Skeletal muscle satellite cell (primary cell): Measurements from ENCODE around the gene TMEM72.
A peak's percentile ranks its signal among the peaks of the same experiment; 100 is the strongest.

Experiments
- H3K27me3 ChIP-seq: 2 replicates; pipeline ENCODE4 v1.7.0; 2013; ENCODE audit warnings: low read length; ENCODE audit not compliant: control insufficient read depth, insufficient read depth
- H3K36me3 ChIP-seq: 2 replicates; pipeline ENCODE4 v1.7.0; 2013; ENCODE audit warnings: mild to moderate bottlenecking, control low read depth, low read length; ENCODE audit not compliant: insufficient read depth
- H3K4me1 ChIP-seq: 2 replicates; pipeline ENCODE4 v1.7.0; 2013; ENCODE audit warnings: low read length; ENCODE audit not compliant: control insufficient read depth, insufficient read depth
- H3K4me2 ChIP-seq: 2 replicates; pipeline ENCODE4 v1.7.0; 2013; ENCODE audit warnings: mild to moderate bottlenecking, low read length
- H3K4me3 ChIP-seq: 2 replicates; pipeline ENCODE4 v1.7.0; 2013; ENCODE audit warnings: low read length
- H3K9ac ChIP-seq: 2 replicates; pipeline ENCODE4 v1.7.0; 2013; ENCODE audit warnings: mild to moderate bottlenecking, low read depth, low read length, moderate library complexity
- H3K9me3 ChIP-seq: replicated peaks from 2 replicates; pipeline ENCODE4 v1.7.0; 2013; ENCODE audit warnings: mild to moderate bottlenecking, control low read depth, low read length

Gene TMEM72

GRCh38 chr10:44981172-44982113 lies 70.3 kb downstream of the TMEM72 start:
- H3K9me3 ChIP-seq, result no peaks in the 10 kb centered on the region
- no peaks in the 10 kb centered on the region for H3K27me3 ChIP-seq
- peaks cover 58% of the 10 kb centered on the region for H3K4me1 ChIP-seq
- H3K36me3 ChIP-seq, result no peaks in the 10 kb centered on the region
- peak overlapping the region; percentile 54 for H3K4me3 ChIP-seq
- peak overlapping the region; percentile 73 for H3K9ac ChIP-seq
- peak overlapping the region; percentile 64 for H3K4me2 ChIP-seq

DNA sequence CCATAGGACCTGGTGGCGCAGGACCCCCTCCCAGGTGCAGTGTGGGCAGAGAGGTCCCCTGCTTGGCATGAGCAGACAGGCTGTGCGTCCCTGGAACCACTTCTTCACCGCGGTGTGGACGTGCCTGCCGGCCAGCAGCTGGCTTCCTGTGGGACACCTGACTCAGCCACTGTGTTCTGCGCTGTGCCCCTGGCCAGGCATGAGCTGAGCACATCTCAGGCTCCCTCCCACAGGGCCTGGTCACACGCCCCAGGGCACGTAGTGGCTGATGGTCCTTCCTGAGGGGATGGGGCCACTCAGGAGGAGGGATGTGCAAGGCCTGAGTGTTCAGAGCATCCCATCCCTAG lies 71.0 kb downstream of the TMEM72 start:
- Histone ChIP-seq H3K9ac (peak overlapping the region; percentile 73), H3K4me1 (peaks cover 56% of the 10 kb centered on the region), H3K36me3 (no peaks in the 10 kb centered on the region)

GRCh38 chr10:44982496-44982895 lies 71.4 kb downstream of the TMEM72 start:
- Histone ChIP-seq H3K4me3 (peak overlapping the region; percentile 54), H3K4me2 (peak overlapping the region; percentile 64), H3K4me1 (peaks cover 52% of the 10 kb centered on the region), H3K27me3 (no peaks in the 10 kb centered on the region), H3K36me3 (no peaks in the 10 kb centered on the region), H3K9me3 (no peaks in the 10 kb centered on the region), H3K9ac (peak overlapping the region; percentile 73)

More for the DNA sequence above, 71.0 kb downstream of the TMEM72 start:
- Histone ChIP-seq H3K4me3 (peak overlapping the region; percentile 54), H3K9me3 (no peaks in the 10 kb centered on the region), H3K27me3 (no peaks in the 10 kb centered on the region), H3K4me2 (peak overlapping the region; percentile 64)

DNA sequence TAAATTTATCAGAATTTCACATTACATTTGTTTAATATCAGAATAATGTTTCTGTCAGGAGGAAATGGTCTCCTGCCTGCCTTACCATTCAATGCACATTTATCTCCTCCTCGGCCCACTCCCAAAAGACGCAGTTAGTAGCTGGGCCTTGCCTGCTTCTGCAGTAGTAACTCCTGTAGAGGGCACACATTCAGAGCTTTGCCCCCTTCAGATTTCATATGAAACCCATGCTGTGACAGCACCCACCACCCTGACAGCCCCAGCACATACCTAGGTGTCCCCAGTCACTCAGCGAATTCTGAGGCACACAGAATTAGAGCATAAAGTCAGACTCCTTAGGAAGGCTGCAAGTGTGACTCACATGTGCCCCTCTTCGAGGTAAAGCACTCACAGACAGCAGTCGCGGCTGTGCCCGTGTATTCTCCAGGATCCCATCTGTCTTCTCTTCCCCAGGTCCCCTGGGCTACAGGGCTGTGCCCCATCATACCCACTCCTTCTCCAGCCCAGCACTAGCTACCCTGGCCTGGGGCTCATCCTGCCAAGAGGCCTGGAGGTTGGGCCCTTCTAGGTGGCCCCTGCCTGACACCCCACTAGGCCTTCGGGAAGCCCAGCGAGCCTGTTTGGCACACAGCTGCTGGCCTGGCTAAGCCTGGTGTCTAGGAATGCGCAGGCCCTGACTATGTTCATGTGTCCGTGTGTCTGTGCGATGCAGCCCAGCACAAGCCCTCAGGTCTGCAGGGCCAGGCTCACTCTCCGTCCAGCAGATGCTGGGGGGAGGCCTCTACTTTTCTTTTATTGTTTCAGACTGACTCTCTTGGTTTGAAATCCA lies 72.1 kb downstream of the TMEM72 start:
- H3K27me3 ChIP-seq, result no peaks in the 10 kb centered on the region
- no peak overlapping the region for H3K4me2 ChIP-seq
- no peak overlapping the region for H3K9ac ChIP-seq
- H3K4me1 ChIP-seq, result peaks cover 44% of the 10 kb centered on the region
- no peaks in the 10 kb centered on the region for H3K9me3 ChIP-seq
- H3K36me3 ChIP-seq, result no peaks in the 10 kb centered on the region
- no peak overlapping the region for H3K4me3 ChIP-seq

DNA sequence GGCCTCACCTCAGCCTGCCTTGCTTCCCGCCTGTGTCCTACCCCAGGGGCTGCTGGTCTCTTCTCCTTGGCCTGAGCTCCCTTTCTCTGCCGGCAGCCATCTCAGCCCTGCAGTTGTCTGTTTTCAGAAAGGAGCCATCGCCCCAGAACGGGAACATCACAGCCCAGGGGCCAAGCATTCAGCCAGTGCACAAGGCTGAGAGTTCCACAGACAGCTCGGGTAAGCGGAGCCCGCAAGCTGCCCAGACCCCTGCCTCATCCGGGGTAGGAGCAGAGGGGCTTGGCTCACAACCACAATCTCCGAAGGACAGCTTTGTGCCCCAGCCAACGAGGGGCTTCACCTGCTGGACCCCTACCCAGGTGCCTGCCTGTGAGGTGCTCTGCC lies 72.8 kb downstream of the TMEM72 start:
- Histone ChIP-seq H3K4me3 (no peak overlapping the region), H3K9me3 (no peaks in the 10 kb centered on the region), H3K27me3 (no peaks in the 10 kb centered on the region), H3K4me2 (no peak overlapping the region), H3K36me3 (no peaks in the 10 kb centered on the region), H3K9ac (no peak overlapping the region), H3K4me1 (peaks cover 38% of the 10 kb centered on the region)

- H3K4me1 ChIP-seq, result peaks cover 30% of the 10 kb centered on the region
- H3K4me3 ChIP-seq, result no peak overlapping the region
- H3K27me3 ChIP-seq, result no peaks in the 10 kb centered on the region
- H3K36me3 ChIP-seq, result no peaks in the 10 kb centered on the region
- no peak overlapping the region for H3K4me2 ChIP-seq
- H3K9me3 ChIP-seq, result no peaks in the 10 kb centered on the region
- no peak overlapping the region for H3K9ac ChIP-seq
Measured at GRCh38 chr10:44984671-44985101, 73.5 kb downstream of the TMEM72 start.

- H3K36me3 ChIP-seq, result no peaks in the 10 kb centered on the region
- H3K4me3 ChIP-seq, result no peak overlapping the region
- H3K4me1 ChIP-seq, result peaks cover 24% of the 10 kb centered on the region
- no peaks in the 10 kb centered on the region for H3K27me3 ChIP-seq
- no peak overlapping the region for H3K4me2 ChIP-seq
- H3K9ac ChIP-seq, result no peak overlapping the region
- H3K9me3 ChIP-seq, result no peaks in the 10 kb centered on the region
Measured at GRCh38 chr10:44985175-44985681, 74.1 kb downstream of the TMEM72 start.

DNA sequence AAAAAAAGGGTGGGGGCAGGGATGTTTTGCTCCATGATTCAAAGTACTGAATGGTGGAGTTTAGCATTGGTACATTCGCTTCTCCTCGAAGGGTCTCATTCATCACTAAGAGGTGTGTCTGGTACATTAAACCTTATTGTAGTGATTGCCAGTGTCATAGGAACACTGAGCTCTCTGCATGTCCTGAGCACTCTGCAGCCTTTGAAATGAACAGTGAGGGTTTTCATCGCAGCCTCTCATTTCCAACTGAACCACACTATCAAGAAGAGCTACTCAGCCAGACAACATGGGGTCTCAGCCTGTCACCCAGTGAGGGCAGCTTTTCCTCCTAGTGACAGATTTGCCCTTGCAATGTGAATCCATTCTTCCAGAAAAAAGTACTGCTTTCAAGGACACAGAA lies 75.0 kb downstream of the TMEM72 start:
- H3K4me1 ChIP-seq, result peaks cover 15% of the 10 kb centered on the region
- no peaks in the 10 kb centered on the region for H3K36me3 ChIP-seq
- H3K9me3 ChIP-seq, result no peaks in the 10 kb centered on the region
- no peak overlapping the region for H3K4me3 ChIP-seq
- no peak overlapping the region for H3K9ac ChIP-seq
- H3K4me2 ChIP-seq, result no peak overlapping the region
- no peaks in the 10 kb centered on the region for H3K27me3 ChIP-seq
